Nephron progenitor cell (in vitro differentiated cells): ENCODE data around the gene SLC39A7.
A peak's percentile ranks its signal among the peaks of the same experiment; 100 is the strongest.

Experiments
- DNase-seq: peaks from one replicate; pipeline ENCODE4 v3.0.0; 2021
- H3K27ac Mint-ChIP-seq: 2 replicates; pipeline ENCODE4 v1.8.0; 2021; ENCODE audit warnings: mild to moderate bottlenecking, moderate library complexity, mixed read lengths
- H3K27me3 Mint-ChIP-seq: 2 replicates; pipeline ENCODE4 v1.8.0; 2021; ENCODE audit warnings: mild to moderate bottlenecking, low read depth, mixed read lengths; ENCODE audit not compliant: poor library complexity
- H3K36me3 Mint-ChIP-seq: 2 replicates; pipeline ENCODE4 v1.8.0; 2021; ENCODE audit warnings: low read depth, mixed read lengths
- H3K4me1 Mint-ChIP-seq: 2 replicates; pipeline ENCODE4 v1.8.0; 2021; ENCODE audit warnings: mixed read lengths
- H3K4me3 Mint-ChIP-seq: 2 replicates; pipeline ENCODE4 v1.8.0; 2021; ENCODE audit warnings: mild to moderate bottlenecking, moderate library complexity, mixed read lengths
- H3K9me3 Mint-ChIP-seq: 2 replicates; pipeline ENCODE4 v1.8.0; 2021; ENCODE audit warnings: mild to moderate bottlenecking, moderate library complexity, mixed read lengths
- CTCF ChIP-seq: fragments of 200-600 bp; sonication (generic); IDR thresholded peaks from 2 replicates; pipeline ENCODE4 v1.5.0; 2021; ENCODE audit warnings: antibody characterized with exemption

The SLC39A7 gene

GRCh38 chr6:33213166-33213988 is 12.7 kb downstream of the SLC39A7 start:
- Mint-ChIP-seq H3K4me1 (peaks cover 72% of the 10 kb centered on the region), H3K9me3 (no peaks in the 10 kb centered on the region), H3K36me3 (peaks cover 22% of the 10 kb centered on the region), H3K27ac (no peak overlapping the region), H3K4me3 (peak overlapping the region; percentile 85), H3K27me3 (peaks cover 72% of the 10 kb centered on the region)
- DNase-seq = peak; percentile 55
- TF ChIP-seq CTCF = no peak

- Mint-ChIP-seq H3K4me3 (peak overlapping the region; percentile 85), H3K27me3 (peaks cover 77% of the 10 kb centered on the region), H3K36me3 (peaks cover 22% of the 10 kb centered on the region), H3K27ac (no peak overlapping the region), H3K9me3 (no peaks in the 10 kb centered on the region), H3K4me1 (peaks cover 68% of the 10 kb centered on the region)
- TF ChIP-seq CTCF = no peak
- DNase-seq = no peak
Measured at GRCh38 chr6:33213989-33214335, 13.3 kb downstream of the SLC39A7 start.

GRCh38 chr6:33215271-33216116 is 14.8 kb downstream of the SLC39A7 start:
- no peaks in the 10 kb centered on the region for H3K9me3 Mint-ChIP-seq
- H3K27me3 Mint-ChIP-seq = peaks cover 85% of the 10 kb centered on the region
- peak overlapping the region; percentile 13 for H3K27ac Mint-ChIP-seq
- H3K4me1 Mint-ChIP-seq = peaks cover 52% of the 10 kb centered on the region
- DNase-seq = no peak
- peak overlapping the region; percentile 61 for H3K4me3 Mint-ChIP-seq
- peaks cover 10% of the 10 kb centered on the region for H3K36me3 Mint-ChIP-seq
- no peak for TF ChIP-seq CTCF

- H3K27ac Mint-ChIP-seq = no peak overlapping the region
- H3K36me3 Mint-ChIP-seq = peaks cover 6% of the 10 kb centered on the region
- peaks cover 86% of the 10 kb centered on the region for H3K27me3 Mint-ChIP-seq
- no peak overlapping the region for H3K4me3 Mint-ChIP-seq
- no peak for TF ChIP-seq CTCF
- H3K4me1 Mint-ChIP-seq = peaks cover 47% of the 10 kb centered on the region
- no peak for DNase-seq
- no peaks in the 10 kb centered on the region for H3K9me3 Mint-ChIP-seq
Measured at GRCh38 chr6:33216117-33216649, 15.5 kb downstream of the SLC39A7 start.

GRCh38 chr6:33217246-33217645 is 16.6 kb downstream of the SLC39A7 start:
- Mint-ChIP-seq H3K27ac (no peak overlapping the region), H3K27me3 (peaks cover 87% of the 10 kb centered on the region), H3K4me3 (no peak overlapping the region), H3K9me3 (no peaks in the 10 kb centered on the region), H3K36me3 (peaks cover under 1% of the 10 kb centered on the region), H3K4me1 (peaks cover 42% of the 10 kb centered on the region)
- no peak for TF ChIP-seq CTCF
- DNase-seq = no peak
